ENCODE data around the gene MARS1.

DNA sequence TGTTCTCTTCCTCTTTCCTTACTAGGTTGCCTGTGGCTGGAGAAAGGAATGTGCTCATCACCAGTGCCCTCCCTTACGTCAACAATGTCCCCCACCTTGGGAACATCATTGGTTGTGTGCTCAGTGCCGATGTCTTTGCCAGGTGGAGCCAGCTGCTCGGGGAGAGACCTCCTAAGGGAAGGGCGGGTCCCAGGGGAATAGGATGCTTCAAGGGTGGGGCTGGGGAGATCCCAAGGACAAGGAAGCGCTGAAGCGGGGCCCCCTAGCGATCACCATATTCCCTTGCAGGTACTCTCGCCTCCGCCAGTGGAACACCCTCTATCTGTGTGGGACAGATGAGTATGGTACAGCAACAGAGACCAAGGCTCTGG is 10.2 kb downstream of the MARS1 start:
- TF ChIP-seq ZNF529 (tag by site-specific recombination; IDR thresholded peaks at IDR 0.05; ENCODE audit: insufficient replicate concordance) (no peak), YY1 (tag by site-specific recombination; IDR thresholded peaks at IDR 0.05) (no peak), ZNF18 (tag by site-specific recombination; IDR thresholded peaks at IDR 0.05) (no peak), CTCF (tag by site-specific recombination; IDR thresholded peaks at IDR 0.05) (no peak), ZNF518A (tag by site-specific recombination; conservative IDR thresholded peaks at IDR 0.05; ENCODE audit: low read depth) (no peak), ZNF473 (tag by site-specific recombination; IDR thresholded peaks at IDR 0.05) (no peak)
- TF ChIP-seq, protein P1, sequence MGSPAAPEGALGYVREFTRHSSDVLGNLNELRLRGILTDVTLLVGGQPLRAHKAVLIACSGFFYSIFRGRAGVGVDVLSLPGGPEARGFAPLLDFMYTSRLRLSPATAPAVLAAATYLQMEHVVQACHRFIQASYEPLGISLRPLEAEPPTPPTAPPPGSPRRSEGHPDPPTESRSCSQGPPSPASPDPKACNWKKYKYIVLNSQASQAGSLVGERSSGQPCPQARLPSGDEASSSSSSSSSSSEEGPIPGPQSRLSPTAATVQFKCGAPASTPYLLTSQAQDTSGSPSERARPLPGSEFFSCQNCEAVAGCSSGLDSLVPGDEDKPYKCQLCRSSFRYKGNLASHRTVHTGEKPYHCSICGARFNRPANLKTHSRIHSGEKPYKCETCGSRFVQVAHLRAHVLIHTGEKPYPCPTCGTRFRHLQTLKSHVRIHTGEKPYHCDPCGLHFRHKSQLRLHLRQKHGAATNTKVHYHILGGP (tag by site-specific recombination; IDR thresholded peaks at IDR 0.05): no peak
